Parathyroid adenoma (tissue), 2 donors: ENCODE measurements around the gene TCL1B.

Experiments
- H2AFZ ChIP-seq: fragments of 300-600 bp; sonication (generic); one replicate; pipeline ENCODE4 v1.7.0; 2017; ENCODE audit warnings: antibody characterized with exemption, mild to moderate bottlenecking
- H3K27ac ChIP-seq: fragments of 300-600 bp; sonication (generic); one replicate; pipeline ENCODE4 v1.7.0; 2017
- H3K27me3 ChIP-seq: fragments of 300-600 bp; sonication (generic); one replicate; pipeline ENCODE4 v1.7.0; 2017; ENCODE audit warnings: low read length; ENCODE audit not compliant: control insufficient read depth, insufficient read depth
- H3K36me3 ChIP-seq: fragments of 300-600 bp; sonication (generic); one replicate; pipeline ENCODE4 v1.7.0; 2017; ENCODE audit warnings: low read length; ENCODE audit not compliant: control insufficient read depth, insufficient read depth
- H3K4me1 ChIP-seq: fragments of 300-600 bp; sonication (generic); one replicate; pipeline ENCODE4 v1.7.0; 2017; ENCODE audit warnings: control low read depth
- H3K4me2 ChIP-seq: fragments of 300-600 bp; sonication (generic); one replicate; pipeline ENCODE4 v1.7.0; 2017; ENCODE audit warnings: low read length
- H3K4me3 ChIP-seq: fragments of 300-600 bp; sonication (generic); one replicate; pipeline ENCODE4 v1.7.0; 2017; ENCODE audit warnings: low read depth, low read length
- H3K79me2 ChIP-seq: fragments of 300-600 bp; sonication (generic); one replicate; pipeline ENCODE4 v1.7.0; 2017; ENCODE audit warnings: control low read depth
- H3K9ac ChIP-seq: fragments of 300-600 bp; sonication (generic); one replicate; pipeline ENCODE4 v1.7.0; 2017; ENCODE audit warnings: mild to moderate bottlenecking
- H3K9me3 ChIP-seq: fragments of 300-600 bp; sonication (generic); one replicate; pipeline ENCODE4 v1.7.0; 2017; ENCODE audit warnings: low read length; ENCODE audit not compliant: control insufficient read depth
- TF ChIP-seq, protein P1 (sequence below): fragments of 300-600 bp; sonication (generic); IDR thresholded peaks from one replicate; pipeline ENCODE4 v1.7.0; 2017; ENCODE audit warnings: antibody characterized with exemption, mild to moderate bottlenecking
- donor health status: primary hyperparathyroidism.

Gene TCL1B

DNA sequence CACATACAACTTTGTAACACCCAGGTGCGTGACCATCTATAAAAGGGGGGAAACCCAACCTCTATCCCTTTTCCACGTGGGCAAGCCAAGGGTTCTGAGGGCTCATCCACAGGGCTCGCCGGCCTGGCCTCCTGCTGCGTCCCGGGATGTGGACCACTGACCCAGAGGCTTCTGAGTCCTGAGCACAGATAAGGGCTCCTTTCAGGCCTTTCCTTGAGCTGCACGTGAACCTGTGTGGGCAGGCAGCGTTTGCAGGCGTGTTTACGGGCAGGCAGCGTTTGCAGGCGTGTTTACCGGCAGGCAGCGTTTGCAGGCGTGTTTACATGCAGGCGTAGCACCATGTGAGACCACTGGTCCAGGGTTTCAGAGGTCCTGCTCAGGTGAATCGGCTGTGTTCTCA lies 23.9 kb downstream of the TCL1B start:
- Histone ChIP-seq H3K4me3 (no peak overlapping the region), H2AFZ (no peak overlapping the region), H3K36me3 (no peaks in the 10 kb centered on the region), H3K4me2 (no peak overlapping the region), H3K27ac (no peak overlapping the region), H3K79me2 (no peaks in the 10 kb centered on the region), H3K27me3 (no peaks in the 10 kb centered on the region), H3K4me1 (no peaks in the 10 kb centered on the region), H3K9me3 (no peaks in the 10 kb centered on the region), H3K9ac (no peak overlapping the region)
- TF ChIP-seq, protein P1, sequence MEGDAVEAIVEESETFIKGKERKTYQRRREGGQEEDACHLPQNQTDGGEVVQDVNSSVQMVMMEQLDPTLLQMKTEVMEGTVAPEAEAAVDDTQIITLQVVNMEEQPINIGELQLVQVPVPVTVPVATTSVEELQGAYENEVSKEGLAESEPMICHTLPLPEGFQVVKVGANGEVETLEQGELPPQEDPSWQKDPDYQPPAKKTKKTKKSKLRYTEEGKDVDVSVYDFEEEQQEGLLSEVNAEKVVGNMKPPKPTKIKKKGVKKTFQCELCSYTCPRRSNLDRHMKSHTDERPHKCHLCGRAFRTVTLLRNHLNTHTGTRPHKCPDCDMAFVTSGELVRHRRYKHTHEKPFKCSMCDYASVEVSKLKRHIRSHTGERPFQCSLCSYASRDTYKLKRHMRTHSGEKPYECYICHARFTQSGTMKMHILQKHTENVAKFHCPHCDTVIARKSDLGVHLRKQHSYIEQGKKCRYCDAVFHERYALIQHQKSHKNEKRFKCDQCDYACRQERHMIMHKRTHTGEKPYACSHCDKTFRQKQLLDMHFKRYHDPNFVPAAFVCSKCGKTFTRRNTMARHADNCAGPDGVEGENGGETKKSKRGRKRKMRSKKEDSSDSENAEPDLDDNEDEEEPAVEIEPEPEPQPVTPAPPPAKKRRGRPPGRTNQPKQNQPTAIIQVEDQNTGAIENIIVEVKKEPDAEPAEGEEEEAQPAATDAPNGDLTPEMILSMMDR, result no peak

DNA sequence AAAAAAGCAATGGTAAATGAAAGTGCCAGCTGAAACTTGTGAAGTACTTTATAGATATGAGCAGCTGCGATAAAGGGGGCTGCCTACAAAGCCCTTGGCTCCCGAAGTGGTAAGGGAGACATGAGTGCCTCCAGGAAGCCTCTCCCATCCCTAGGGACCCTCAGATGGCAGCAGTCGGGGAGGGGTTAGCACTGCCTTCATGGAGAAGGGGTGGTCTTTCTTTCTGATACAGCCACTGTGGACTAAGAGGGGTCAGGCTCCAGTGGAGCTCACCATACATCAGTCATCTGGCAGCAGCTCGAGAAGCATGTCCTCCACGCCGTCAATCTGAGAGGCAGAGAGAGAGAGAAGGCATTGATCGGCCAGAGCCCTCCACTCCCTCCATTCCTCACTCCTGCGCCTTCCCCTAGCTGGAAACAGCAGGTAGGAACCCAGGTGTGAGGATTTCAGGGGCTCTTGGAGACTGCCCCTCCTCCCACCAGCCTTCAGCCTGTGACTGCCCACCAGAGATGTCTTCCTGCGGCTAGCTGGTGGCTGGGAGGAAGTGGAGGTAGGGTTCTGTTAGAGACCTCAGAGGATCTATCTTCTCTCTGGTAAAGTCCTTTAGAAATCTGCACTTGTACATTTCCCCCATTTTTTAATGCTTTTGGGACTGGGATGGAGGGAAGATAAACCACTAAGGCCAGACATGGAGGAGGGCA lies 25.4 kb downstream of the TCL1B start:
- H3K36me3 ChIP-seq, result no peaks in the 10 kb centered on the region
- H3K4me1 ChIP-seq, result no peaks in the 10 kb centered on the region
- H3K27ac ChIP-seq, result no peak overlapping the region
- no peak overlapping the region for H3K4me2 ChIP-seq
- TF ChIP-seq, protein P1, result no peak
- no peaks in the 10 kb centered on the region for H3K79me2 ChIP-seq
- no peaks in the 10 kb centered on the region for H3K27me3 ChIP-seq
- H3K9me3 ChIP-seq, result no peaks in the 10 kb centered on the region
- no peak overlapping the region for H2AFZ ChIP-seq
- no peak overlapping the region for H3K9ac ChIP-seq
- H3K4me3 ChIP-seq, result no peak overlapping the region

DNA sequence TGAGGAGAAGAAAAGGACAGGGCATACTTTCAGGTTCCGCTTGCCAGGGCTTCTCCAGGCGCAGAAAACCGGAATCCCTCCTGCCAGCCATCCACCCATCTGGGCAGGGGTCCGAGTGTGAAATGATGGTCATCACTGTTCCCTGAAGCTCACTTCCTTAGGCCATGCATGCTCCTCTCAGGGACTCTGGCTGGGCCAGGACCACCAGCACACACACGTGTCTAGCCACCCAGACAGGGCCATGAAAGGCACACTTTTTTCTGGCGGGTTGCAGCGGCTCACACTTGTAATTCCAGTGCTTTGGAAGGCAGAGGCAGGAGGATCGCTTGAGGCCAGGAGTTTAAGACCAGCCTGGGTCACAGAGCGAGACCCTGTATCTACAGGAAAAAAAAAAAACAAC lies 26.2 kb downstream of the TCL1B start:
- Histone ChIP-seq H3K36me3 (no peaks in the 10 kb centered on the region), H3K27me3 (no peaks in the 10 kb centered on the region), H3K79me2 (no peaks in the 10 kb centered on the region), H3K4me2 (no peak overlapping the region), H2AFZ (no peak overlapping the region), H3K4me1 (no peaks in the 10 kb centered on the region), H3K9ac (no peak overlapping the region), H3K4me3 (no peak overlapping the region), H3K27ac (no peak overlapping the region), H3K9me3 (no peaks in the 10 kb centered on the region)
- TF ChIP-seq, protein P1, result no peak

DNA sequence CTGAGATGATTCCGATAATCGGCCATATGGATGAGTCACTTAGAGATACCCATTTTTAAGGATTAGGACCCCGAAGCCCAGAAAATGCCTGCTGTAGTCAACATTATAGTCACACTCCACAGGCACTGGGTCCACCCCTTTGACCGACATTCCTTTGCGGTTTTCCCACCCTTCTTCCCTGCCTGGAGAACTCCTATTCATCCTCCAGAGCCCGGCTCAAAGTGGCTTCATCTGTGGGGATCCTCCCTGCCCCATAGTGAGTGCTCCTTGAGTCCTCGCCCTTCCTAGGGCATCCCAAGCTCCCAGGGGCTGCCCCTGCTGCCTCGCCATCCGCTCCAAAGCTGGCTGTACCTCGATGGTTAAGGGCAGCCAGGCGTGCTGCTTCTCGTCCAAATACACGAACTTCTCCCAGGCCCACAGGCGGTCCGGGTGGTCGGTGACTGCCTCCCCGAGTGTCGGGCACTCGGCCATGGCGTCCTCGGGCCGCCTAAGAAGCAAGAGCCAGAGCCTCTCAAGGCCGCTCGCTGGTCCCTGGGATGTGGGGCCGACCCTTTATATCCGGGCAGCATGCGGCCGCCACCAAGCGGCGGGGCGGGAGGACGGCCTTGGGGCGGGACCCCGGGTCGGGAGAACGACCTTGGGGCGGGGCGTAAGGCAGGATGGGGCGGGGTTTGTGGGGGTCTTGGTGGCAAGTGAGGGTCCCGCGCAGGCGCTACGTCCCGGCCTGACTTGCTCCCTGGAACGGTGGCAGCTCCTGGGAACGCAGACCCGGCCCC lies 27.6 kb downstream of the TCL1B start, which contains the start of gene TCL1A:
Gene TCL1A (minus strand): TSS at position 530 of the 776 bp plus-strand sequence. CDS start 59 bp downstream, at position 471.
- H3K27me3 ChIP-seq, result no peaks in the 10 kb centered on the region
- no peaks in the 10 kb centered on the region for H3K36me3 ChIP-seq
- no peaks in the 10 kb centered on the region for H3K4me1 ChIP-seq
- H3K4me2 ChIP-seq, result no peak within 1 kb of the TSS
- no peaks in the 10 kb centered on the region for H3K9me3 ChIP-seq
- no peak within 1 kb of the TSS for H2AFZ ChIP-seq
- no peaks in the 10 kb centered on the region for H3K79me2 ChIP-seq
- no peak within 1 kb of the TSS for H3K4me3 ChIP-seq
- H3K27ac ChIP-seq, result no peak within 1 kb of the TSS
- no peak within 1 kb of the TSS for H3K9ac ChIP-seq
- TF ChIP-seq, protein P1, result no peak
